GM19328 (cell line): Measurements from ENCODE around the gene BCAS4.
"Not testable (repeated sequence)": the region's sequence is repeated elsewhere in the genome, so short reads cannot be mapped to it uniquely, and the experiment has no call there.

Source experiments
- ATAC-seq: cut with Tn5 transposase; IDR thresholded peaks from one replicate; pipeline ENCODE4 v1.9.1; 2021; ENCODE audit warnings: mild to moderate bottlenecking, moderate library complexity; ENCODE audit not compliant: unreplicated experiment

Gene BCAS4

GRCh38 chr20:50794846-50795634 is at the start of gene BCAS4:
BCAS4 (plus strand) TSS chr20:50795061; CDS start chr20:50795084, 23 bp downstream.
- peak; percentile 74 for ATAC-seq

GRCh38 chr20:50745634-50746137 is 49.2 kb upstream of the BCAS4 start:
- no peak for ATAC-seq

- no peak for ATAC-seq
Observed at GRCh38 chr20:50746138-50746940, 48.5 kb upstream of the BCAS4 start.

GRCh38 chr20:50747275-50747674 is 47.6 kb upstream of the BCAS4 start:
- ATAC-seq: no peak

- ATAC-seq: no peak
Observed at GRCh38 chr20:50750145-50750671, 44.7 kb upstream of the BCAS4 start.

- no peak for ATAC-seq
Observed at GRCh38 chr20:50753152-50753551, 41.7 kb upstream of the BCAS4 start.

- ATAC-seq: no peak
Observed at GRCh38 chr20:50754420-50754819, 40.4 kb upstream of the BCAS4 start.

GRCh38 chr20:50756447-50756846 is 38.4 kb upstream of the BCAS4 start:
- ATAC-seq: no peak

GRCh38 chr20:50758469-50758868 is 36.4 kb upstream of the BCAS4 start:
- ATAC-seq: no peak

GRCh38 chr20:50758992-50759391 is 35.9 kb upstream of the BCAS4 start:
- no peak for ATAC-seq

GRCh38 chr20:50759678-50760077 is 35.2 kb upstream of the BCAS4 start:
- no peak for ATAC-seq

GRCh38 chr20:50762045-50762422 is 32.8 kb upstream of the BCAS4 start:
- ATAC-seq: no peak

- no peak for ATAC-seq
Observed at GRCh38 chr20:50762435-50763220, 32.2 kb upstream of the BCAS4 start.

- ATAC-seq: not testable (repeated sequence)
Observed at GRCh38 chr20:50763550-50764458, 31.1 kb upstream of the BCAS4 start.

- ATAC-seq: not testable (repeated sequence)
Observed at GRCh38 chr20:50765251-50765650, 29.6 kb upstream of the BCAS4 start.

- ATAC-seq: no peak
Observed at GRCh38 chr20:50765674-50766073, 29.2 kb upstream of the BCAS4 start.

GRCh38 chr20:50766955-50767809 is 27.7 kb upstream of the BCAS4 start:
- not testable (repeated sequence) for ATAC-seq

GRCh38 chr20:50768991-50769390 is 25.9 kb upstream of the BCAS4 start:
- not testable (repeated sequence) for ATAC-seq

GRCh38 chr20:50769551-50770085 is 25.2 kb upstream of the BCAS4 start:
- not testable (repeated sequence) for ATAC-seq
